KBM-7 (cell line): ENCODE results near the gene ANKLE1.
"Not testable (repeated sequence)": the region's sequence is repeated elsewhere in the genome, so short reads cannot be mapped to it uniquely, and the experiment has no call there.

Experiments
- DNase-seq: peaks from one replicate; pipeline ENCODE4 v3.0.0-alpha.2; 2015
- in situ Hi-C: fragments of 300-500 bp; cut with MboI; formaldehyde crosslinking; loops from 2 replicates; pipeline ENCODE4 v1.14.3; 2020; ENCODE audit warnings: low sequenced_read_pairs, low pct_unique_long_range_greater_than_20kb, mixed read lengths

Gene ANKLE1

GRCh38 chr19:17274892-17275291 lies 6.8 kb upstream of the ANKLE1 start:
- in situ Hi-C loops, DNase-seq: not testable (repeated sequence)

DNA sequence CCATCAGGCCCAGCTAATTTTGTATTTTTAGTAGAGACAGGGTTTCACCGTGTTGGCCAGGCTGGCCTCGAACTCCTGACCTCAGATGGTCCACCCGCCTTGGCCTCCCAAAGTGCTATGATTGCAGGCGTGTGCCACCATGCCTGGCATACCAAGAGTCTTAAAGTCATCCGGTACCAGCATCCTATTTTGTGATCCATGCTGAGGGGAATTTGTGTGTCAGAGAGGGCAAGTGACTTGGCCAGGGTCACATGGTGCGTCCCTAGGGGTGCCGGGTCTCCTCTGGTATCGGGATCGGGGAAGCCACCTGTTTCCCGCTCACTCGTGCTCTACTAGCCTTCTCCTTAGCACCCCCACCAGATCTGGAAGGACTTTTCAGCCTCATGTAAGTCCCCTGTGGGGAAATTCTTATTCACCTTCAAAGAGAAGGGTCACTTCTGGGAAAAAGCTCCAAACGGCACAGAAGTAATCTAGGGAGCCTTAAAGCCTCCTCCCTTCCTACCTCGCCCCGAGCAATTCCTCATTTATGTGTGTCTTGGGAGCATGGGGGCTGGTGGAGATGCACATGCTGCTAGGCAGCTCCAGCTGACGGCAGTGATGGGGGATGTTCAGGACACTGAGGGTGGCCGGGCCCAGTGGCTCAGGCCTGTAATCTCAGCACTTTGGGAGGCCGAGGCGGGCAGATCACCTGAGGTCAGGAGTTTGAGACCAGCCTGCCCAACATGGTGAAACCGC lies 6.1 kb upstream of the ANKLE1 start:
- in situ Hi-C loops: no loop called here
- no peak for DNase-seq

DNA sequence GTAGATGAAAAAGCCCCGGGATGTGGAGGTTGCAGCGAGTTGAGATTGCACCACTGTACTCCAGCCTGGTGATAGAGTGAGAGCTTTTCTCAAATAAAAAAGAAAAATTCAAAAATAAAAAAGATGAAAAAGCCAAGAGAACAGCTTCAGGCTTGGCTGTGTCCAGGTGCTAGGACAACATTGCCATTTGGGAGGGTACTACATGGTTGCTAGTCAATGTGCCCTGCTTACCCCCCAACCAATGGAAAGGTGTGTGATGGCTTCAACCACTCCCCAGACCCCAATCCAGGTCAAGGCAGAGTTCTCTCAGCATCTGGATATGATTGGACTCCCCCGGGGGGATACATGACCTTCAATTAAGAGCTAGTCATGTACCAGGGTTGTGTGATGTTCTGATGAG lies 2.3 kb upstream of the ANKLE1 start:
- in situ Hi-C loops: no loop called here

DNA sequence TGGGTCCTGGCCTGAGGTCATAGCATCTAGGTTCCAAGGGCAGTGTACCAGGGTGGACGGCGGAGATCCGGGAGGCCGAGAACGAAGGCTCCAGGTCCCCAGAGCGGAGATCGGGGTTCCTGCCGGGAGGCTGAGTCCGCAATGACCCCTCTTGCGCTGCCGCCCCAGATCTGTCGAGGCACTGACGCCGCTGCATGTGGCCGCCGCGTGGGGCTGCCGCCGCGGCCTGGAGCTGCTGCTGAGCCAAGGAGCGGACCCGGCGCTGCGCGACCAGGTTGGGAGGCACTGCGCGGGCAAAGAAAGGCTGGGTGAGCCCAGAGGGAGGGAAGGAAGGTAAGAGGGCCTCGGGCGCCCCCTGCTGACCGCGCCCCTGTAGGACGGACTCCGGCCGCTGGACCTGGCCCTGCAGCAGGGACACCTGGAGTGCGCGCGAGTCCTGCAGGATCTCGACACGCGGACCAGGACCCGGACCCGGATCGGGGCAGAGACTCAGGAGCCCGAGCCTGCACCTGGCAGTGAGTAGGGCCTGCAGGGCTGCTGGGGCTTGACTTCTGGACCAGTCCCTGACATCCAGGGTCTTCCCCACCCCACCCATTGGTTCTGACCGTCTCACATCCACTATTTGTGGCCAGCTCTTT lies 906 bp downstream of the ANKLE1 start:
- in situ Hi-C loops: no loop called here
- DNase-seq: peak; percentile 92

More for the DNA sequence above, 2.3 kb upstream of the ANKLE1 start:
- no peak for DNase-seq

GRCh38 chr19:17283504-17283996 lies 1.8 kb downstream of the ANKLE1 start:
- in situ Hi-C loops: no loop called here
- no peak for DNase-seq

- no peak for DNase-seq
- in situ Hi-C loops: no loop called here
Measured at GRCh38 chr19:17285415-17286135, 3.9 kb downstream of the ANKLE1 start.

DNA sequence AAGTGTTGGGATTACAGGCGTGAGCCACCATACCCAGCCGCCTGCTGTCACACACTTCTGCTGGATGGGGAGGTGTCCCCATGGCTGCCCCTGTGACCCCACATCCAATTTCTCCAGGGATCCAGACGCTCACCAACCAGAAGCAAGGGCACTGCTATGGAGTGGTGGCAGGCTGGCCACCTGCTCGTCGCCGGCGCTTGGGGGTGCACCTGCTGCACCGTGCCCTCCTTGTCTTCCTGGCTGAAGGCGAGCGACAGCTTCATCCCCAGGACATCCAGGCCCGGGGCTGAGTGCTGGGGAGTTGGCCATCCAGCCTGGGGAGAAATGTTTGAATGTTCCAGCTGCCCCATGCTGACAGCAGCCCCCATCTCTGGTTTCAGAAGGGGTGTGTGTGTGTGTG lies 4.6 kb downstream of the ANKLE1 start:
- DNase-seq: no peak
- in situ Hi-C loops: no loop called here

DNA sequence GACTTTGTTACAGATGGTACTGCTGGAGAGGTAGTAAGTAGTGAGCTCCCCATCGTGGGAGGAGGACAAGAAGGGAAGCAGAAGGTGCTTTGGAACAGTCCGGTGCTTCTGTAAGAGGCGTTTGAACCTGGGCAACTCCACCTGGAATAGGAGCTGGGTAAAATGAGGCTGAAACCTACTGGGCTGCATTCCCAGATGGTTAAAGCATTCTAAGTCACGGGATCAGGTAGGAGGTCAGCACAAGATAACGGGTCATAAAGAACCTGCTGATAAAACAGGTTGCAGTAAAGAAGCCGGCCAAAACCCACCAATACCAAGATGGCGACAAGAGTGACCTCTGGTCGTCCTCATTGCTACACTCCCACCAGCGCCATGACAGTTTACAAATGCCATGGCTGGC lies 5.1 kb downstream of the ANKLE1 start:
- DNase-seq: no peak
- in situ Hi-C loops: no loop called here

GRCh38 chr19:17289489-17289888 lies 7.8 kb downstream of the ANKLE1 start:
- in situ Hi-C loops: no loop called here
- peak; percentile 55 for DNase-seq

DNA sequence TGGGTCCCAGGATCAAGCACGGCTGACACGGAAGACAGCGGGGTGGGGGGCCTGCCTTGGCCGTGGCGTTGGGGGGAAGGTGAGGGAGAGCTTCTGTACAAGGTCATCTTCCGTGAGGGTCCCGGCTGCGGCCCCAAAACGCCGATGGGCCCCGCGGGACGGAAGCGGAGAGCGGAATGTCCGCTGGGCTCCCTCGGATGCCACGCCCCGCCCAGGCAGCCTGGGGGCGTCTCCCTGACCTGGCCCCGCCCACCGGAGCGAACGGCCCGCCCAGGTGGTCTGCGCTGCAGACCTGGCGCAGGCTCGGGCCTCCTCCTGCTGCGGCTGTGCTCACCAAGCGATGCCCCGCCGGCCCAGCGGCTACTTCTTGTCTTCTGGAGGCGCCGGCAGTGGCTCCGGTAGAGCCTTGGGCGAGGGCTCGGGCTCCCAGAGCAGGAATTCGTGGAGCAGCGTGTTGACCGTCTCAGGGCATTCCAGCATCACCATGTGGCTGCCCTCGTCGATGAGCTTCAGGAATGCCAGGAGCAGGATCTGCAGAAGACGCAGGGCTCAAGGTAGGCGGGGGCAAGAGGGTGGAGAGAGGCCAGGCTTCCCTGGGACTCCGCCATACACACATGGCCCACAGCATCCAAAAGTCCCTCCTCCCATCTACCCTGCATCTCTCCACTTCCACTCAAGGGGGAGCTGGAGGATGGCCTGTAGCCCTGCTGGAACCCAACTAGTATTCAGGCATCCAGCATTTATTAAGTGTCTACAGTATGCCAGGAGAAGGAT lies 10.8 kb downstream of the ANKLE1 start:
- in situ Hi-C loops: no loop called here
- peak; percentile 87 for DNase-seq

DNA sequence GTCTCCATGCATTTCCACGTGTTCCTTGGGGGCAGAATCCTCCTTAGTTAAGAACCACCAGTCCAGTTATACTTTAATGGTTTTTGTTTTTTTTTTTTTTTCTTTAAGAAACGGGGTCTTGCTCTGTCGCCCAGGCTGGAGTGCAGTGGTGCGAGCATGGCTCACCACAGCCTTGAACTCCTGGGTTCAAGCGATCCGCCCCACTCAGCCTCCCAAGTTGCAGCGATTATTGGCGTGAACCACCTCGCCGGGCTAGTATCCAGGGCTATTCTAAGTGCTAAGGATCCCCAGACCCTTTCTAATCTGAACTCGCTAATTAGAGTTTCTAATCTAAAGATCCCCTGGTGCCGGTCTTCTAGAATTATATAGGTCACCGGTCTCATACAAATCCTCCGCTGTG lies 11.9 kb downstream of the ANKLE1 start:
- in situ Hi-C loops: no loop called here
- no peak for DNase-seq

DNA sequence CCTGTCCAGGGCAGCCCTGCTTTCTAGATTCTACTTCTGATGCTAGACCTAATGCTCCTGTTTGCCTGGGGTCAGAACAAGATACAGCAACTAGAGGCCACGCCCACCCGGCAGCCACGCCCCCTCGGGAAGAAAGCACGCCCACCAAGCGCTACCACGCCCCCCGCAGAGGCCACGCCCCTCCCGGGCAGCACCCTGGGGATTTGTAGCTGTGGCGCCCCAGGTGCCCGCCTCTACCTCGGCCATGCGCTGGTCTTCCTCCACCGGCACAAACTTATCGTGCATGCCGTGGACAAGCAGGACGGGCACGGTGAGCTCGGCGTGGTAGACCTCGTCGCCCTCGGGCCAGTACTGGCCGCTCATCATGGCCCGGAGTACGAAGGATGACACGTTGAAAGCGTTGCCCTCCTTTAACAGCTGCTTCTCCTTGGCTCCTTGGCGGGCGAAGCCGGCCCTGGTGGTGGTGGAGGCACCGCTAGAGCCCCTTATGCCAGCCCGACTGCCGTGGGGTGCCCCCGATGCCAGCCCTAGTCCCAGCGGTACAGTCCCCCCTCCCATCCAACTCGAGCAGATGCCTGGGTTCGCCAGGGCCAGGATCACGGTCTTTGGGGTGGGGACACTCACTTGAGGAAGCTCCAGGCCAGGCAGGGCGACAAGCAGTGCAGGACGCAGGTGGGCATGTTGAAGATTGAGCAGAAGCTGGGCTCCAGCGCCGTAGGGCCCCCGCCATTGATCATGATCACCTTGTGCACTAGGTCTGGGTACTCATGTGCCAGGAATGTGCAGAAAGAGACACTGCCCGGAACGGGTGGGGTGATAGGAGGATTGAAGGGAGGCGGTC lies 12.6 kb downstream of the ANKLE1 start:
- peak; percentile 53 for DNase-seq
- in situ Hi-C loops: no loop called here

DNA sequence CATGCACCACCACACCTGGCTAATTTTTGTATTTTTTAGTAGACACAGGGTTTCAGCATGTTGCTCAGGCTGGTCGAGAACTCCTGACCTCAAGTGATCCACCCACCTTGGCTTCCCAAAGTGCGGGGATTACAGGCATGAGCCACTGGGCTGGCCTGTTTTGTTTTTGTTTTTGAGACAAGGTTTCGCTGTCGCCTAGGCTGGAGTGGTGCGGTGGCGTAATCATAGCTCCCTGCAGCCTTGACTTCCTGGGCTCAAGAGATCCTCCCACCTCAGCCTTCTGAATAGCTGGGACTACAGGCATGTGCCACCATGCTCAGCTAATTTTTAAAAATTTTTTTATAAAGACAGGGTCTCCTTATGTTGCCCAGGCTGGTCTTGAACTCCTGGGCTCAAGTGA lies 13.8 kb downstream of the ANKLE1 start:
- in situ Hi-C loops, DNase-seq: not testable (repeated sequence)

GRCh38 chr19:17296273-17296672 lies 14.6 kb downstream of the ANKLE1 start:
- no peak for DNase-seq
- in situ Hi-C loops: no loop called here

DNA sequence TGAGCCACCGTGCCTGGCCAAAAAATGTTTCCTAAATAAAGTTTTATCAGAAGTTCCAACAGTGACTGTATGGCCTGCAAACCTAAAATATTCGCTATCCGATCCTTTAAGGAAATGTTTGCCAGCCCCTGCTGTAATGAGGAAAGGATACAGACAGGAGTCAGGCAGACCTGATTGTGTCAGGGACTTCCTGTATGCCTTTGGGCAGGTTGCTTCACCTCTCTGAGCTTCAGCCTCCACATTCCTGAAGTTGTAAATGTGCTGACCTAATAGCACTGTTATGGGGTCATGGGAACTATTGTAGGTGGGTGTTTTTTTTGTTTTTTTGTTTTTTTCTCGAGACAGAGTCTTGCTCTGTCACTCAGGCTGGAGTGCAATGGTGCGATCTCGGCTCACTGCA lies 15.3 kb downstream of the ANKLE1 start:
- no peak for DNase-seq
- in situ Hi-C loops: no loop called here

- in situ Hi-C loops: no loop called here
Measured at GRCh38 chr19:17300992-17301619, 19.4 kb downstream of the ANKLE1 start.

GRCh38 chr19:17302391-17303166 lies 20.9 kb downstream of the ANKLE1 start:
- peak; percentile 46 for DNase-seq
- in situ Hi-C loops: no loop called here

More at GRCh38 chr19:17300992-17301619, 19.4 kb downstream of the ANKLE1 start:
- DNase-seq: no peak
